Tibial nerve (tissue), 4 donors: ENCODE measurements around the gene PLA2G3. TPM values are rescaled to one million over a fixed set of nuclear protein-coding genes. Genes with fewer than 3 reads are reported as not detected.
"Not testable (repeated sequence)": the region's sequence is repeated elsewhere in the genome, so short reads cannot be mapped to it uniquely, and the experiment has no call there.

Source experiments
- DNase-seq, 2 donors: peaks; one replicate each; pipeline ENCODE4 v3.0.0-alpha.2; 2019; ENCODE audit warnings: low spot score in 2 of 2
- H3K27ac ChIP-seq, 4 donors: fragments of 200-600 bp; sonication (generic) in 3 of 4; one replicate each; pipeline ENCODE4 v1.5.1; 2017 to 2019; ENCODE audit warnings: mild to moderate bottlenecking in 1 of 4
- H3K27me3 ChIP-seq, 2 donors: fragments of 200-600 bp; sonication (generic) in 1 of 2; one replicate each; pipeline versions ENCODE4 v1.5.1 to v1.6.0; 2017 to 2019
- H3K36me3 ChIP-seq, 3 donors: fragments of 200-600 bp; sonication (generic); one replicate each; pipeline ENCODE4 v1.5.1; 2018 to 2019
- H3K4me1 ChIP-seq, 4 donors: fragments of 200-600 bp; sonication (generic) in 3 of 4; one replicate each; pipeline ENCODE4 v1.5.1; 2017 to 2019
- H3K4me3 ChIP-seq, 4 donors: fragments of 200-600 bp; sonication (generic) in 3 of 4; one replicate each; pipeline ENCODE4 v1.5.1; 2017 to 2019; ENCODE audit warnings: mild to moderate bottlenecking in 1 of 4, moderate library complexity in 1 of 4
- H3K9me3 ChIP-seq, 4 donors: fragments of 200-600 bp; sonication (generic) in 3 of 4; one replicate each; pipeline ENCODE4 v1.5.1; 2017 to 2019
- EP300 ChIP-seq, 2 donors: sonication (generic); formaldehyde crosslinking; IDR thresholded peaks; one replicate each; pipeline ENCODE4 v1.6.1; 2017; ENCODE audit warnings: antibody characterized with exemption in 2 of 2, mild to moderate bottlenecking in 1 of 2
- POLR2A ChIP-seq, 2 donors: fragments of 450-650 bp; IDR thresholded peaks; one replicate each; pipeline ENCODE4 v1.6.1; 2017; ENCODE audit warnings: antibody characterized with exemption in 2 of 2, mild to moderate bottlenecking in 2 of 2, moderate library complexity in 2 of 2
- WGBS, 2 donors: methylation state at CpG; one replicate each; pipeline ENCODE4 v1.1.5; 2018; 5-methylcytosine and 5-hydroxymethylcytosine counted together
- total RNA-seq, 4 donors: library from RNA; depleted of rRNA; stranded (reverse); fragments of >200 nt; gene quantifications; one replicate each; pipeline ENCODE4 v1.1.0, GENCODE V29; 2016
- TF ChIP-seq, protein P1 (sequence below), 5 experiments: fragments of 200-600 bp in 3 of 5; fragments of 450-650 bp in 2 of 5; sonication (generic) in 3 of 5; IDR thresholded peaks; one replicate each; pipeline ENCODE4 v1.5.1; 2016 to 2019; ENCODE audit warnings: antibody characterized with exemption in 5 of 5, mild to moderate bottlenecking in 3 of 5, moderate library complexity in 2 of 5

Gene PLA2G3
- total RNA-seq, 4 donors from 2014 or later: not detected

DNA sequence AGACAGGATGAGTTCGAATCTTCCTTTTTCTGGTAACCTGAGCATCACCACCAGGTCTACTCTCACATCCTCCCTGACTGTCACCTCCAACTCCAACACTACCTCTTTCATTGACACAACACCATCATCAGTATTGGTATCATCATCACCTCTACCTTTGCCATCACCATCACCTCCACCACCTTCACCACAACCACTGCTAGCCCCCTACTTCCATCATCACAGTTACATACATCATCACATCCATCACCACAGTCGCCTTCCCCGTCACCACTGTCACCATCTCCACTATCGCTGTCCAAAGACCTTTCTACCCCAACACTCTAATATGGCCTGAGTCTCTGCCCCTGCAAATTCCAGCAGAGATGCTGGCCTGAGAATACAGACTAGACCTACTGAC lies 18.9 kb downstream of the PLA2G3 start:
- H3K27me3 ChIP-seq: no peaks in the 10 kb centered on the region
- H3K36me3 ChIP-seq: no peaks in the 10 kb centered on the region
- no peaks in the 10 kb centered on the region for H3K9me3 ChIP-seq
- 94 to 97% methylated on average over 4 of the region's 4 CpGs for WGBS, 2 donors
- TF ChIP-seq EP300 (IDR thresholded peaks at IDR 0.05) (no peak), POLR2A (IDR thresholded peaks at IDR 0.05) (no peak)
- TF ChIP-seq, protein P1, sequence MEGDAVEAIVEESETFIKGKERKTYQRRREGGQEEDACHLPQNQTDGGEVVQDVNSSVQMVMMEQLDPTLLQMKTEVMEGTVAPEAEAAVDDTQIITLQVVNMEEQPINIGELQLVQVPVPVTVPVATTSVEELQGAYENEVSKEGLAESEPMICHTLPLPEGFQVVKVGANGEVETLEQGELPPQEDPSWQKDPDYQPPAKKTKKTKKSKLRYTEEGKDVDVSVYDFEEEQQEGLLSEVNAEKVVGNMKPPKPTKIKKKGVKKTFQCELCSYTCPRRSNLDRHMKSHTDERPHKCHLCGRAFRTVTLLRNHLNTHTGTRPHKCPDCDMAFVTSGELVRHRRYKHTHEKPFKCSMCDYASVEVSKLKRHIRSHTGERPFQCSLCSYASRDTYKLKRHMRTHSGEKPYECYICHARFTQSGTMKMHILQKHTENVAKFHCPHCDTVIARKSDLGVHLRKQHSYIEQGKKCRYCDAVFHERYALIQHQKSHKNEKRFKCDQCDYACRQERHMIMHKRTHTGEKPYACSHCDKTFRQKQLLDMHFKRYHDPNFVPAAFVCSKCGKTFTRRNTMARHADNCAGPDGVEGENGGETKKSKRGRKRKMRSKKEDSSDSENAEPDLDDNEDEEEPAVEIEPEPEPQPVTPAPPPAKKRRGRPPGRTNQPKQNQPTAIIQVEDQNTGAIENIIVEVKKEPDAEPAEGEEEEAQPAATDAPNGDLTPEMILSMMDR (IDR thresholded peaks at IDR 0.05): no peak
- no peak overlapping the region for H3K4me3 ChIP-seq
- no peak overlapping the region for H3K27ac ChIP-seq
- H3K4me1 ChIP-seq: peaks cover 0 to 14% (median 3%) of the 10 kb centered on the region in 4 donors
- no peak for DNase-seq

DNA sequence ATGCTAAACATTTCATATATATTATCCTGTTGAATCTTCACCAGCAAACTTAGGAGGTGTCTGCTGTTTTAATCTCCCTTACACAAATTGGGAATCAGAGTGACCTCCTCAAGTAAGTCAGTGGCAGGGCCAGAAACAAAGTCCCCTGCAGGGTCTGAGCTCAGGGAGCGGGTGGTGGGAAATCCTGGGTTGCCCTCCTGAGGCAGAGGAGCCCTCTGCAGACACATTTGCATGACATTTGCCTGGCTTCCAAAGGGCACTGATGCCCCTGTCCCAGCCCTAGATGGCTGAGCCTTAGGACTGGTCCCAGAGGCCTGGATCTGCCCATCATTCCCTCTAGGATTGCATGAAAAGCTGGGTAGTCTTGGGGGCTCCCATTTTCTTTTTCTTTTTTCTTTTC lies 19.7 kb downstream of the PLA2G3 start:
- H3K9me3 ChIP-seq: no peaks in the 10 kb centered on the region
- no peak overlapping the region for H3K4me3 ChIP-seq
- DNase-seq: no peak
- H3K4me1 ChIP-seq: peaks cover 0 to 14% (median 3%) of the 10 kb centered on the region in 4 donors
- TF ChIP-seq, protein P1 (IDR thresholded peaks at IDR 0.05): no peak
- TF ChIP-seq EP300 (IDR thresholded peaks at IDR 0.05) (no peak), POLR2A (IDR thresholded peaks at IDR 0.05) (no peak)
- no peaks in the 10 kb centered on the region for H3K36me3 ChIP-seq
- H3K27me3 ChIP-seq: no peaks in the 10 kb centered on the region
- 83 to 100% methylated on average over 1 of the region's 1 CpG for WGBS, 2 donors
- H3K27ac ChIP-seq: no peak overlapping the region

- Histone ChIP-seq H3K9me3 (no peaks in the 10 kb centered on the region), H3K4me3 (no peak overlapping the region), H3K4me1 (peaks cover 0 to 14% (median 3%) of the 10 kb centered on the region in 4 donors), H3K27ac (no peak overlapping the region), H3K27me3 (no peaks in the 10 kb centered on the region), H3K36me3 (no peaks in the 10 kb centered on the region)
- TF ChIP-seq, protein P1 (IDR thresholded peaks at IDR 0.05): no peak
- TF ChIP-seq EP300 (IDR thresholded peaks at IDR 0.05) (no peak), POLR2A (IDR thresholded peaks at IDR 0.05) (no peak)
- 73 to 81% methylated on average over 4 to 5 of the region's 5 CpGs for WGBS, 2 donors
- no peak for DNase-seq
Measured at GRCh38 chr22:31120230-31120629, 20.1 kb downstream of the PLA2G3 start.

GRCh38 chr22:31119026-31119717 lies 21.1 kb downstream of the PLA2G3 start:
- Histone ChIP-seq H3K4me3 (no peak overlapping the region), H3K9me3 (no peaks in the 10 kb centered on the region), H3K36me3 (no peaks in the 10 kb centered on the region), H3K27me3 (no peaks in the 10 kb centered on the region), H3K27ac (no peak overlapping the region), H3K4me1 (peaks cover 0 to 14% (median 3%) of the 10 kb centered on the region in 4 donors)
- DNase-seq: no peak
- WGBS, 2 donors: 63 to 65% methylated on average over 7 of the region's 7 CpGs
- TF ChIP-seq EP300 (IDR thresholded peaks at IDR 0.05): no peak
- no peak for TF ChIP-seq POLR2A (IDR thresholded peaks at IDR 0.05)
- TF ChIP-seq, protein P1 (IDR thresholded peaks at IDR 0.05): no peak

- H3K36me3 ChIP-seq: no peaks in the 10 kb centered on the region
- TF ChIP-seq, protein P1 (IDR thresholded peaks at IDR 0.05): no peak
- no peak for TF ChIP-seq EP300 (IDR thresholded peaks at IDR 0.05)
- TF ChIP-seq POLR2A (IDR thresholded peaks at IDR 0.05): no peak
- H3K27ac ChIP-seq: no peak overlapping the region
- H3K9me3 ChIP-seq: no peaks in the 10 kb centered on the region
- H3K4me3 ChIP-seq: no peak overlapping the region
- no peak for DNase-seq
- 65 to 73% methylated on average over 3 of the region's 3 CpGs for WGBS, 2 donors
- H3K4me1 ChIP-seq: peaks cover 0 to 12% (median 3%) of the 10 kb centered on the region in 4 donors
- no peaks in the 10 kb centered on the region for H3K27me3 ChIP-seq
Measured at GRCh38 chr22:31118046-31118820, 22.1 kb downstream of the PLA2G3 start.

GRCh38 chr22:31112547-31113091 lies 27.7 kb downstream of the PLA2G3 start:
- H3K4me3 ChIP-seq, H3K27me3 ChIP-seq, DNase-seq, H3K27ac ChIP-seq, H3K36me3 ChIP-seq, H3K9me3 ChIP-seq: not testable (repeated sequence)
- WGBS, 2 donors: 89 to 98% methylated on average over 7 of the region's 7 CpGs
- peaks cover 0 to 11% (median 4%) of the 10 kb centered on the region in 4 donors for H3K4me1 ChIP-seq
